Epidermal melanocyte (primary cell): Measurements from ENCODE around the gene RAB38.

ENCODE experiments used
- DNase-seq: peaks from one replicate; pipeline ENCODE4 v3.0.0; 2011; ENCODE audit warnings: low spot score; ENCODE audit not compliant: insufficient read length

RAB38 gene

GRCh38 chr11:88104408-88104807 lies 70.8 kb downstream of the RAB38 start:
- no peak for DNase-seq

- DNase-seq: no peak
Observed at GRCh38 chr11:88103337-88104206, 71.7 kb downstream of the RAB38 start.

- DNase-seq: no peak
Observed at GRCh38 chr11:88102598-88102934, 72.7 kb downstream of the RAB38 start.

- no peak for DNase-seq
Observed at GRCh38 chr11:88101881-88102597, 73.2 kb downstream of the RAB38 start.

- no peak for DNase-seq
Observed at GRCh38 chr11:88100151-88100550, 75.1 kb downstream of the RAB38 start.

GRCh38 chr11:88098289-88098688 lies 77.0 kb downstream of the RAB38 start:
- DNase-seq: no peak

- DNase-seq: no peak
Observed at GRCh38 chr11:88089134-88089533, 86.1 kb downstream of the RAB38 start.

GRCh38 chr11:88087337-88087736 lies 87.9 kb downstream of the RAB38 start:
- no peak for DNase-seq

GRCh38 chr11:88086297-88086696 lies 88.9 kb downstream of the RAB38 start:
- no peak for DNase-seq

- DNase-seq: no peak
Observed at GRCh38 chr11:88070437-88070836, 104.8 kb downstream of the RAB38 start.

GRCh38 chr11:88068848-88069554 lies 106.2 kb downstream of the RAB38 start:
- DNase-seq: no peak

GRCh38 chr11:88066090-88066489 lies 109.2 kb downstream of the RAB38 start:
- no peak for DNase-seq

- no peak for DNase-seq
Observed at GRCh38 chr11:88064097-88064705, 111.0 kb downstream of the RAB38 start.
